ENCODE results near the gene RND3.

RND3 gene

GRCh38 chr2:150491943-150492342, 4.5 kb upstream of the RND3 start:
- no peak for DNase-seq

GRCh38 chr2:150491430-150491829, 4.0 kb upstream of the RND3 start:
- DNase-seq = no peak

GRCh38 chr2:150490466-150490865, 3.0 kb upstream of the RND3 start:
- DNase-seq = no peak

GRCh38 chr2:150486539-150487484, 655 bp downstream of the RND3 start:
- peak; percentile 25 for DNase-seq

GRCh38 chr2:150485871-150486538, 1.5 kb downstream of the RND3 start:
- DNase-seq = peak; percentile 51

GRCh38 chr2:150485114-150485870, 2.2 kb downstream of the RND3 start:
- DNase-seq = peak; percentile 47

GRCh38 chr2:150484461-150485021, 2.9 kb downstream of the RND3 start:
- no peak for DNase-seq

- DNase-seq = no peak
Observed at GRCh38 chr2:150484006-150484405, 3.5 kb downstream of the RND3 start.

GRCh38 chr2:150483532-150483931, 3.9 kb downstream of the RND3 start:
- DNase-seq = no peak

- DNase-seq = no peak
Observed at GRCh38 chr2:150482667-150483400, 4.6 kb downstream of the RND3 start.

- no peak for DNase-seq
Observed at GRCh38 chr2:150482111-150482510, 5.4 kb downstream of the RND3 start.

GRCh38 chr2:150480971-150481830, 6.3 kb downstream of the RND3 start:
- DNase-seq = no peak

- DNase-seq = no peak
Observed at GRCh38 chr2:150480241-150480640, 7.2 kb downstream of the RND3 start.

GRCh38 chr2:150479075-150479915, 8.2 kb downstream of the RND3 start:
- DNase-seq = no peak

- DNase-seq = no peak
Observed at GRCh38 chr2:150478200-150478974, 9.1 kb downstream of the RND3 start.

GRCh38 chr2:150477347-150477746, 10.1 kb downstream of the RND3 start:
- DNase-seq = no peak

- DNase-seq = no peak
Observed at GRCh38 chr2:150476809-150477302, 10.6 kb downstream of the RND3 start.

GRCh38 chr2:150476286-150476685, 11.2 kb downstream of the RND3 start:
- DNase-seq = no peak

Measured in GOT3 (cell line).